ENCODE results near the gene CUX1. TPM values are rescaled to one million over a fixed set of nuclear protein-coding genes. Genes with fewer than 3 reads are reported as not detected.

CUX1 gene
- total RNA-seq, 4 donors from 2014 or later, result 40.8 to 62.1 (median 43.8) TPM

DNA sequence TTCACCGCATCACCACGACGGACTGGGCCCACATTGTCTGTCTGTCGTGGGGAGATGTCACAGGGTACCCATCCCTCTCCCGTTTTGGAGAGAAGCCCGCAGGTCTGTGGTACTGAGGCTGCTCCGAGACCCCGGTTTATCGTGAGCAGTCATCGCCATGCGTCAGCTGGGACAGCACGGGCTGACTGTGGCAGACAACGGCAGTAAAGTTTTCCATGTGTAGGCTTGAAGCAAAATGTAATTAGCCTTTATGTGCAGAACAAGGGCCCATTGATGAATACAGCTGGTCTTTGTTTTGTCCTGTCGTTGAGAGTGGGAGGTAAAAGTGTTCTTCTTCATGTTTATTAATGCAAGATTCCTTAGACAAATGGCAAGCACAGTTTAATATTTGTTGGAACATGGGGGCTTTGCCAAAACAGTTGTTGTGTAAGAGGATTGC is 301.8 kb downstream of the CUX1 start:
- 63 to 81% methylated on average over 14 of the region's 14 CpGs for WGBS, 2 donors
- no peak for DNase-seq (ENCODE audit: low spot score in 2 of 2)
- no peak overlapping the region for H3K4me3 ChIP-seq (ENCODE audit: low read depth, poor library complexity, severe bottlenecking)
- intact Hi-C loops (cut with DNase I; ENCODE audit: low total_unique reads), result no loop called here
- TF ChIP-seq, protein P1, sequence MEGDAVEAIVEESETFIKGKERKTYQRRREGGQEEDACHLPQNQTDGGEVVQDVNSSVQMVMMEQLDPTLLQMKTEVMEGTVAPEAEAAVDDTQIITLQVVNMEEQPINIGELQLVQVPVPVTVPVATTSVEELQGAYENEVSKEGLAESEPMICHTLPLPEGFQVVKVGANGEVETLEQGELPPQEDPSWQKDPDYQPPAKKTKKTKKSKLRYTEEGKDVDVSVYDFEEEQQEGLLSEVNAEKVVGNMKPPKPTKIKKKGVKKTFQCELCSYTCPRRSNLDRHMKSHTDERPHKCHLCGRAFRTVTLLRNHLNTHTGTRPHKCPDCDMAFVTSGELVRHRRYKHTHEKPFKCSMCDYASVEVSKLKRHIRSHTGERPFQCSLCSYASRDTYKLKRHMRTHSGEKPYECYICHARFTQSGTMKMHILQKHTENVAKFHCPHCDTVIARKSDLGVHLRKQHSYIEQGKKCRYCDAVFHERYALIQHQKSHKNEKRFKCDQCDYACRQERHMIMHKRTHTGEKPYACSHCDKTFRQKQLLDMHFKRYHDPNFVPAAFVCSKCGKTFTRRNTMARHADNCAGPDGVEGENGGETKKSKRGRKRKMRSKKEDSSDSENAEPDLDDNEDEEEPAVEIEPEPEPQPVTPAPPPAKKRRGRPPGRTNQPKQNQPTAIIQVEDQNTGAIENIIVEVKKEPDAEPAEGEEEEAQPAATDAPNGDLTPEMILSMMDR (IDR thresholded peaks at IDR 0.05), result no peak
- no peak for TF ChIP-seq POLR2A (IDR thresholded peaks at IDR 0.05)

GRCh38 chr7:102119925-102120324 is 302.5 kb downstream of the CUX1 start:
- 91 to 95% methylated on average over 7 of the region's 7 CpGs for WGBS, 2 donors

DNA sequence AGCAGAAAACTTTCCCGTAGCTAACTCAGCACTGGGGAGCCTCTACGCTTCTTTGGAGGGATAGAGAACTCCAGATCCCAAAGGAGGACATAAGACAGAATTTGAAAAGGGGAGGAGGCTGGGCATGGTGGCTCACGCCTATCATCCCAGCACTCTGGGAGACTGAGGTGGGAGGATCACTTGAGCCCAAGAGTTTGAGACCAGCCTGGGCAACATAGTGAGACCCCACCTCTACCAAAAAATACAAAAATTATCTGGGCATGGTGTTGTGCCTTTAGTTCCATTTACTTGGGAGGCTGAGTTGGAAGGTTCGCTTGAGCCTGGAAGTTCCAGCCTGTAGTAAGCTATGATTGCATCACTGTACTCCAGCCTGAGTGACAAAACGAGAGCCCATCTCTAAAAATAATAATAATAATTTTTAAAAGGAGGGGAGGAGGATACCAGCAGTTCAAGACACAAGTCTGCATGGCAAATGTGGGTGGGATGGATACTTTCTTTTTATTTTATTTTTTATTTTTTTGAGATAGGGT is 303.3 kb downstream of the CUX1 start:
- WGBS, 2 donors, result 83 to 90% methylated on average over 5 of the region's 5 CpGs
- TF ChIP-seq, protein P1 (IDR thresholded peaks at IDR 0.05), result no peak
- no peak for TF ChIP-seq POLR2A (IDR thresholded peaks at IDR 0.05)
- no peak for DNase-seq (ENCODE audit: low spot score in 2 of 2)
- no peak overlapping the region for H3K4me3 ChIP-seq (ENCODE audit: low read depth, poor library complexity, severe bottlenecking)
- intact Hi-C loops (cut with DNase I; ENCODE audit: low total_unique reads), result no loop called here

More at GRCh38 chr7:102119925-102120324, 302.5 kb downstream of the CUX1 start:
- TF ChIP-seq, protein P1 (IDR thresholded peaks at IDR 0.05), result no peak
- TF ChIP-seq POLR2A (IDR thresholded peaks at IDR 0.05), result no peak
- no peak overlapping the region for H3K4me3 ChIP-seq (ENCODE audit: low read depth, poor library complexity, severe bottlenecking)
- intact Hi-C loops (cut with DNase I; ENCODE audit: low total_unique reads), result no loop called here
- no peak for DNase-seq (ENCODE audit: low spot score in 2 of 2)

DNA sequence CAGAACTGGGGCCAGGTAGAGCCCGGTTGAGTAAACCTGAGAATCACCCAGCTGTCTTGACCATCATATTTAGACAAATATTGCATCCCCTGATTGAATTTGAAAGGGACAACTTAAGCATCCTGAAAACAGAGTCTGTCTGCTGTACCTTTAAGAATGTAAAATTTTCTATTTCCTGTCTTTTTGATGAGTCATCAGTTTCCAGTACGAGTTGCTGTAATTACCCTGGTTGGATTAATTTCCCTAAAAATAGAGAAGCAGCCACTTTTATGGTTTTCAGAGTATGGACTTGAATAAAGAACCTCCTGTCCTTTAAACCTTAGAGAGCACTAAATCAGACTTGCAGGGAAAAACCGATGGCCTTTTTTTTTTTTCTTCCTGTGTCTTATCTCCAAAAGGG is 304.6 kb downstream of the CUX1 start:
- TF ChIP-seq POLR2A (IDR thresholded peaks at IDR 0.05), result no peak
- TF ChIP-seq, protein P1 (IDR thresholded peaks at IDR 0.05), result no peak
- H3K4me3 ChIP-seq (ENCODE audit: low read depth, poor library complexity, severe bottlenecking), result no peak overlapping the region
- intact Hi-C loops (cut with DNase I; ENCODE audit: low total_unique reads), result no loop called here
- DNase-seq (ENCODE audit: low spot score in 2 of 2), result no peak
- 34% methylated on average over 3 of the region's 3 CpGs for WGBS, 2 donors

DNA sequence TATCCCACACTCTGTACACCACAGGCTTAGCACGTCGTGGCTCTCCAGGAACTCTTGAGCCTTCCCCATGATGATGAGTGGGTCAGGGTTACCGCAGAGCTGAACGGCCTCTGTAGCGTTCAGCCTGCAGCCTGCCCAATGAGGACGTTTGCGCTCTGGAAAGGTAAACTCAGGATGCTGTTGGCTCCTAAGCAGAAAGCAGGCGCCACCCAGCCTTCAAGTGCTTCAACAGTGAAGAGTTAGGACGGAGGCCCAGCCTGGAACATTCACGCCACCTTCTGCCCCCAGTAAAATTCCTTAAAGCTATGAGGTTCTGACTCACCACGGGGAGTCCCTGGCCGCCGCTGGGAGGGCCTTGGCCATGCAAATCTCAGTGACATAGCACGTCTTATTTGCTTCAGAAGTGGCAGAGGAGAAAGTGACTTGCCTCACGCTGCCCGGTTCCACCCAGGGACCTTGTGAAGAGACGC is 307.7 kb downstream of the CUX1 start:
- intact Hi-C loops (cut with DNase I; ENCODE audit: low total_unique reads), result no loop called here
- WGBS, 2 donors, result 72 to 76% methylated on average over 16 to 17 of the region's 17 CpGs

More for the DNA sequence above, 307.7 kb downstream of the CUX1 start:
- TF ChIP-seq, protein P1 (IDR thresholded peaks at IDR 0.05), result no peak
- TF ChIP-seq POLR2A (IDR thresholded peaks at IDR 0.05), result no peak
- no peak for DNase-seq (ENCODE audit: low spot score in 2 of 2)
- no peak overlapping the region for H3K4me3 ChIP-seq (ENCODE audit: low read depth, poor library complexity, severe bottlenecking)

All from lower leg skin (tissue), 4 donors.